Trophoblast cell (in vitro differentiated cells and primary cell): ENCODE measurements around the gene FNDC3B.

Experiments
- DNase-seq, 2 donors: peaks; one replicate each; pipeline ENCODE4 v3.0.0-alpha.2; 2016
- H2AFZ ChIP-seq: 2 replicates; pipeline ENCODE4 v1.6.1; 2013; ENCODE audit warnings: low read length, moderate library complexity, mild to moderate bottlenecking; ENCODE audit not compliant: insufficient read depth, poor library complexity
- H2AK5ac ChIP-seq: 2 replicates; pipeline ENCODE4 v1.6.1; 2013; ENCODE audit warnings: mild to moderate bottlenecking, low read length
- H2BK120ac ChIP-seq: 2 replicates; pipeline ENCODE4 v1.6.1; 2013; ENCODE audit warnings: low read length, mild to moderate bottlenecking, moderate library complexity; ENCODE audit not compliant: insufficient read depth, poor library complexity
- H2BK12ac ChIP-seq: 2 replicates; pipeline ENCODE4 v1.6.1; 2013; ENCODE audit warnings: mild to moderate bottlenecking, low read length, moderate library complexity
- H2BK5ac ChIP-seq: 2 replicates; pipeline ENCODE4 v1.6.1; 2013; ENCODE audit warnings: low read length, low read depth, moderate library complexity, mild to moderate bottlenecking; ENCODE audit not compliant: poor library complexity
- H3K14ac ChIP-seq: 2 replicates; pipeline ENCODE4 v1.6.1; 2013; ENCODE audit warnings: mild to moderate bottlenecking, low read length
- H3K18ac ChIP-seq: 2 replicates; pipeline ENCODE4 v1.6.1; 2013; ENCODE audit warnings: mild to moderate bottlenecking, low read length
- H3K23ac ChIP-seq: 2 replicates; pipeline ENCODE4 v1.6.1; 2013; ENCODE audit warnings: low read length
- H3K27ac ChIP-seq: 2 replicates; pipeline ENCODE4 v1.5.1; 2013; ENCODE audit warnings: low read depth, mild to moderate bottlenecking, inconsistent platforms, low read length, moderate library complexity
- H3K27me3 ChIP-seq: 2 replicates; pipeline ENCODE4 v1.6.1; 2013; ENCODE audit warnings: inconsistent platforms, mild to moderate bottlenecking, low read length, moderate library complexity; ENCODE audit not compliant: insufficient read depth
- H3K36me3 ChIP-seq, 2 experiments: 1 replicate in 1 of 2; 2 replicates in 1 of 2; pipeline ENCODE4 v1.6.1; 2013; ENCODE audit warnings: low read length in 2 of 2, mild to moderate bottlenecking in 2 of 2, moderate library complexity in 1 of 2; ENCODE audit not compliant: insufficient read depth in 2 of 2, control insufficient read depth in 1 of 2
- H3K4ac ChIP-seq: 2 replicates; pipeline ENCODE4 v1.6.1; 2013; ENCODE audit warnings: low read depth, mild to moderate bottlenecking, low read length, moderate library complexity
- H3K4me1 ChIP-seq, 2 experiments: 1 replicate in 1 of 2; 2 replicates in 1 of 2; pipeline ENCODE4 v1.6.1; 2013; ENCODE audit warnings: low read length in 2 of 2, mild to moderate bottlenecking in 2 of 2, moderate library complexity in 1 of 2; ENCODE audit not compliant: insufficient read depth in 2 of 2, control insufficient read depth in 1 of 2
- H3K4me2 ChIP-seq: 2 replicates; pipeline ENCODE4 v1.6.1; 2013; ENCODE audit warnings: inconsistent platforms, mild to moderate bottlenecking, low read length, moderate library complexity
- H3K4me3 ChIP-seq: 2 replicates; pipeline ENCODE4 v1.5.1; 2013; ENCODE audit warnings: mild to moderate bottlenecking, low read depth, low read length, inconsistent platforms
- H3K79me1 ChIP-seq: one replicate; pipeline ENCODE4 v1.6.1; 2013; ENCODE audit warnings: low read length
- H3K79me2 ChIP-seq: 2 replicates; pipeline ENCODE4 v1.6.1; 2013; ENCODE audit warnings: low read length, mild to moderate bottlenecking; ENCODE audit not compliant: control insufficient read depth, insufficient read depth, poor library complexity
- H3K9ac ChIP-seq: 2 replicates; pipeline ENCODE4 v1.6.1; 2013; ENCODE audit warnings: mild to moderate bottlenecking, low read length
- H3K9me3 ChIP-seq: 2 replicates; pipeline ENCODE4 v1.6.1; 2013; ENCODE audit warnings: low read depth, mild to moderate bottlenecking, control low read depth, inconsistent platforms, low read length; ENCODE audit not compliant: insufficient read depth
- H4K12ac ChIP-seq: 2 replicates; pipeline ENCODE4 v1.6.1; 2013; ENCODE audit warnings: low read depth, mild to moderate bottlenecking, low read length, moderate library complexity
- H4K8ac ChIP-seq: 2 replicates; pipeline ENCODE4 v1.6.1; 2013; ENCODE audit warnings: low read depth, mild to moderate bottlenecking, low read length, moderate library complexity
- H4K91ac ChIP-seq: one replicate; pipeline ENCODE4 v1.6.1; 2013; ENCODE audit warnings: low read depth, mild to moderate bottlenecking, low read length, moderate library complexity
- WGBS: extraction: QIAGEN DNeasy Blood & Tissue Kit; methylation state at CpG from one replicate; pipeline ENCODE4 v1.1.7; 2013; ENCODE audit warnings: missing lambda C conversion rate; ENCODE audit not compliant: insufficient read length, insufficient coverage; ENCODE audit errors: extremely low coverage; 5-methylcytosine and 5-hydroxymethylcytosine counted together

The FNDC3B gene

DNA sequence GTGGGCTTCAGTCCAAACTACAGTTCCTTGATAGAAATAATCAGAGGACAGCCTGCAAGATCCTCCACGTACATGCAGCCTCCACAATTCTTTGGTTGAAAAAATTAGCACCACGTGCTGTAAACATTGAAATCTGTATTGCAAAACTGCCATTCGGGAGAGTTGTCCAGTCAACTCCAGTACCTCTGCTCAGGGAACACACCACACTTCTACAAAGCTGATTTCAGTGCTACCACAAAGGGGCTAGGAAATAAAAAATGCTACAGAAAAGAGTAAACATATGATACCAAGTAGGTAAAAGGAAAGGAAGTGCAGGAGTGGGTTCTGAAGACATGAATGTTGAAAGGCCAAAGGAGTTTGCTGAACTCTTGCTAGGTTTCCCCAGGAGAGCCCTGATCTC, 368.5 kb downstream of the FNDC3B start:
- H3K27ac ChIP-seq, result no peak overlapping the region
- H3K23ac ChIP-seq, result no peak overlapping the region
- H3K79me2 ChIP-seq, result no peaks in the 10 kb centered on the region
- no peak overlapping the region for H3K4me2 ChIP-seq
- no peaks in the 10 kb centered on the region for H3K79me1 ChIP-seq
- H3K9ac ChIP-seq, result no peak overlapping the region
- no peak overlapping the region for H2AFZ ChIP-seq
- H3K14ac ChIP-seq, result no peak overlapping the region
- no peak overlapping the region for H4K91ac ChIP-seq
- no peak overlapping the region for H2AK5ac ChIP-seq
- no peak overlapping the region for H2BK12ac ChIP-seq
- no peaks in the 10 kb centered on the region for H3K36me3 ChIP-seq
- H3K27me3 ChIP-seq, result no peaks in the 10 kb centered on the region
- no peak overlapping the region for H3K18ac ChIP-seq
- DNase-seq, result no peak
- no peak overlapping the region for H4K12ac ChIP-seq
- H2BK5ac ChIP-seq, result no peak overlapping the region
- H3K4ac ChIP-seq, result no peak overlapping the region
- no peak overlapping the region for H2BK120ac ChIP-seq
- H3K4me1 ChIP-seq, result no peaks in the 10 kb centered on the region
- no peak overlapping the region for H4K8ac ChIP-seq
- no peak overlapping the region for H3K4me3 ChIP-seq
- WGBS, result no CpG with 5 or more reads among the region's 3 CpGs
- no peaks in the 10 kb centered on the region for H3K9me3 ChIP-seq

DNA sequence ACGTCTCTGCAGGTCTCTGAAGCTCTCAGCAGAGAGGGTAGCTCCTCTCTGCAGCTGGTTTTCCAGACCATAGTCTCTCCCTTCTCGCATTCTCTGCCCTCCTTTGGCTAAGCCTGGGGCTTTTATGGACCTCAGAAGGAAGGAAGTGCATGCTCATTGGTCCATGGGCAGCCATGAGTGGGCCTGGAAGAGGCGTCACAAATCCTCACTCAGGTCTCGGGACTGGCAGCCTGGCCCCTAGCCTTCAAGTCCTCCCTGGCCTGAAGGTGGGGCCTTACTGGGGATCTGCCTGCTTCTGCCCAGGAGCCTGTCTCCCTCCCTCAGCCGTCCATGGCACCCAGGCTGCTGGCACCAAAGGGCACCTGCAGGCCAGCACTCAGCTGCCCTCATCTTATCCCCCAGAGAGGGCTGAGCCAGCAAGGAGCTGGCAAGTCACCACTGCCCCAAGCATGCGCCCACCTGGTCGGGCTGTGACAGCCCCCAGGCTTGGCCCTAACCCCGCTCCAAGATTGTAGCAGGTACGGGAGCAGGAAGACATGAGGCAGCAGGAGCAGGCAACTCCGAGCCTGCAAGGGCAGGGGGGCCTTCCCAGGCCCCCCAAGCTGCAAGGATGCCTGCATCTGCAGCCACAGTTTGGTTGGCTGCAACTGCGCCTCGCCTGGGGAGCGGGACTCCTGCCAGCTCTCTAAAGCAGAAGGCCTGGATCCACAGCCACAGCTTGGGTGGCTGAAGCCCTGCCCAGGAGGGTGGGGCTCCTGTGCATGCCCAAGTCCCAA, 371.5 kb downstream of the FNDC3B start:
- no peak overlapping the region for H4K8ac ChIP-seq

DNA sequence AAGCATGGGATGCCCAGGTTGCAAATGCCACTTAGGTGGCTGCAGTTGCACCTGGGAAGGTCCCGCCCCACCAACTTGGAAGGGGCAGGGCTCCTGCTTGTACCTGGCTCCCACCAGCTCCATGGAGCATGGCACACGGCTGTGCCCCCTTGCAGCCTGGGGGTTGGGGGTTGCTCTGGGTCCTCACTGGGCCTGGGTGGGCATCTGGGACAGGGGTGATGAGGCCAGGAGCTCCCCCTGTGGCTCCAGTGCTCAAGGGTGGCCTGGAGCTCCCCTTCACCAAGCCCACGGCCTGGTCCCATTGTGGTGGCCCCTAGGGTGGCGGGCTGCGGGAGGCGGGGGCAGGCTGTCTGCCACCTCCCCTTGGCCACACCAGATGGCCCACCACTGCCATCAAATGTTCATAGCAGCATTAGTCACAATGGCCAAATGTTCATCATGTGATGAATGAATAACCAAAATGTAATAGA, 372.1 kb downstream of the FNDC3B start:
- no peak overlapping the region for H3K27ac ChIP-seq
- H3K14ac ChIP-seq, result no peak overlapping the region
- H3K23ac ChIP-seq, result no peak overlapping the region
- H4K12ac ChIP-seq, result no peak overlapping the region
- no peaks in the 10 kb centered on the region for H3K79me1 ChIP-seq
- H3K18ac ChIP-seq, result no peak overlapping the region
- H4K8ac ChIP-seq, result no peak overlapping the region
- H3K4me1 ChIP-seq, result no peaks in the 10 kb centered on the region
- no peaks in the 10 kb centered on the region for H3K27me3 ChIP-seq
- H2AK5ac ChIP-seq, result no peak overlapping the region
- DNase-seq, result no peak
- H4K91ac ChIP-seq, result no peak overlapping the region
- no peak overlapping the region for H2BK12ac ChIP-seq
- H2AFZ ChIP-seq, result no peak overlapping the region
- no peak overlapping the region for H3K9ac ChIP-seq
- no peak overlapping the region for H2BK120ac ChIP-seq
- no peak overlapping the region for H3K4ac ChIP-seq
- no peak overlapping the region for H3K4me2 ChIP-seq
- H3K4me3 ChIP-seq, result no peak overlapping the region
- no peaks in the 10 kb centered on the region for H3K36me3 ChIP-seq
- H3K9me3 ChIP-seq, result no peaks in the 10 kb centered on the region
- H3K79me2 ChIP-seq, result no peaks in the 10 kb centered on the region
- no peak overlapping the region for H2BK5ac ChIP-seq
- WGBS, result no CpG with 5 or more reads among the region's 6 CpGs

More for the DNA sequence above, 371.5 kb downstream of the FNDC3B start:
- DNase-seq, result peak in 1 of 2 donors; percentile 44
- no peak overlapping the region for H2BK12ac ChIP-seq
- H2BK120ac ChIP-seq, result no peak overlapping the region
- no peaks in the 10 kb centered on the region for H3K27me3 ChIP-seq
- H4K12ac ChIP-seq, result no peak overlapping the region
- H3K9ac ChIP-seq, result no peak overlapping the region
- H3K23ac ChIP-seq, result no peak overlapping the region
- H2AK5ac ChIP-seq, result no peak overlapping the region
- no peak overlapping the region for H2BK5ac ChIP-seq
- H3K18ac ChIP-seq, result no peak overlapping the region
- no peak overlapping the region for H3K27ac ChIP-seq
- no peak overlapping the region for H3K14ac ChIP-seq
- H3K36me3 ChIP-seq, result no peaks in the 10 kb centered on the region
- no peaks in the 10 kb centered on the region for H3K79me1 ChIP-seq
- no CpG with 5 or more reads among the region's 13 CpGs for WGBS
- H3K9me3 ChIP-seq, result no peaks in the 10 kb centered on the region
- no peak overlapping the region for H2AFZ ChIP-seq
- no peaks in the 10 kb centered on the region for H3K4me1 ChIP-seq
- H3K79me2 ChIP-seq, result no peaks in the 10 kb centered on the region
- H3K4ac ChIP-seq, result no peak overlapping the region
- H4K91ac ChIP-seq, result no peak overlapping the region
- no peak overlapping the region for H3K4me3 ChIP-seq
- no peak overlapping the region for H3K4me2 ChIP-seq

DNA sequence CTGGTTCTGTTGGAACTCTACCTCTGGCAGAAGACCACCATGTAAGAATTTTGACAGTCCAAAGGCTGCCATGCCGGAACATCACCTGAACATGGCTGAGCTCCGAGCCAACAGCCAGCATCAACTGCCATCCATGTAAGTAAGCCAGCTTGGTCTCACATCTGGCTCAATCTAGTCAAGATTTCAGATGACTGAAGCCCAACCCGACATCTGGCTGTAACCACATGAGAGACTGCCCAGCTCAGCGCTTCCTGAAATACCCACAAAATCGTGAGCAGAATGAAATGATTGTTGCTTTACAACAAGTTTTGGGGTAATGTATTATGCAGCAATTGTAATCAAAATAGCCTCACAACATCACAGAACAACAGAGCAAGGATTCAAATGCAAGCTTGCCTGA, 375.9 kb downstream of the FNDC3B start:
- no peak overlapping the region for H3K14ac ChIP-seq
- H3K27me3 ChIP-seq, result no peaks in the 10 kb centered on the region
- WGBS, result no CpG with 5 or more reads among the region's 5 CpGs
- H3K4me1 ChIP-seq, result no peaks in the 10 kb centered on the region
- no peak overlapping the region for H3K23ac ChIP-seq
- H3K27ac ChIP-seq, result no peak overlapping the region
- no peak overlapping the region for H4K12ac ChIP-seq
- H3K9ac ChIP-seq, result no peak overlapping the region
- no peaks in the 10 kb centered on the region for H3K36me3 ChIP-seq
- H2AFZ ChIP-seq, result no peak overlapping the region
- H4K91ac ChIP-seq, result no peak overlapping the region
- no peak overlapping the region for H2AK5ac ChIP-seq
- H3K4me2 ChIP-seq, result no peak overlapping the region
- no peak overlapping the region for H4K8ac ChIP-seq
- no peaks in the 10 kb centered on the region for H3K79me2 ChIP-seq
- H3K4me3 ChIP-seq, result peak overlapping the region; percentile 36
- no peak overlapping the region for H2BK12ac ChIP-seq
- no peak overlapping the region for H3K18ac ChIP-seq
- no peak overlapping the region for H3K4ac ChIP-seq
- DNase-seq, result no peak
- H2BK5ac ChIP-seq, result no peak overlapping the region
- no peaks in the 10 kb centered on the region for H3K9me3 ChIP-seq
- no peaks in the 10 kb centered on the region for H3K79me1 ChIP-seq
- no peak overlapping the region for H2BK120ac ChIP-seq
